PC-3 (cell line): Measurements from ENCODE around the gene HID1. TPM values are rescaled to one million over a fixed set of nuclear protein-coding genes. Genes with fewer than 3 reads are reported as not detected.
"Not testable (repeated sequence)": the region's sequence is repeated elsewhere in the genome, so short reads cannot be mapped to it uniquely, and the experiment has no call there.

ENCODE experiments used
- ATAC-seq: fragments of 200-7000 bp; cut with Tn5 transposase; 2 replicates; pipeline ENCODE4 v1.9.1; 2020; ENCODE audit warnings: mild to moderate bottlenecking, moderate library complexity
- BruUV-seq: library from RNA; stranded (reverse); fragments of 400-500 nt; replicated peaks from 2 replicates; lab custom pipeline; 2021; lab: Mats Ljungman, UMichigan
- CTCF ChIA-PET: fragments of 300-600 bp; sonication (Branson Sonifier 250); formaldehyde crosslinking; loops from one replicate; lab custom pipeline; 2022; ENCODE audit warnings: antibody characterized with exemption; lab: Charles Lee
- POLR2A ChIA-PET: fragments of 300-600 bp; sonication (Branson Sonifier 250); formaldehyde crosslinking; loops from one replicate; lab custom pipeline; 2022; ENCODE audit warnings: antibody characterized with exemption; ENCODE audit not compliant: unreplicated experiment; lab: Charles Lee
- DNase-seq: peaks from one replicate; pipeline ENCODE4 v3.0.0-alpha.2; 2015
- H2AFZ ChIP-seq: fragments of 300-600 bp; sonication (generic); 2 replicates; pipeline ENCODE4 v1.6.0; 2016; ENCODE audit warnings: antibody characterized with exemption, low read length
- H3F3A ChIP-seq: fragments of 300-600 bp; sonication (generic); one replicate; pipeline ENCODE4 v1.6.0; 2017; ENCODE audit warnings: antibody characterized with exemption, low read length, control low read depth, mild to moderate bottlenecking; ENCODE audit not compliant: unreplicated experiment
- H3K27ac ChIP-seq: fragments of 300-600 bp; sonication (generic); 2 replicates; pipeline ENCODE4 v1.5.1; 2016; ENCODE audit warnings: mild to moderate bottlenecking, low read length
- H3K27me3 ChIP-seq: fragments of 300-600 bp; sonication (generic); 2 replicates; pipeline ENCODE4 v1.6.1; 2016; ENCODE audit warnings: low read length, mixed read lengths
- H3K36me3 ChIP-seq: fragments of 300-600 bp; sonication (generic); 2 replicates; pipeline ENCODE4 v1.6.1; 2016; ENCODE audit warnings: low read depth, mixed run types, low read length, mixed read lengths
- H3K4me1 ChIP-seq: fragments of 300-600 bp; sonication (generic); 2 replicates; pipeline ENCODE4 v1.5.1; 2016; ENCODE audit warnings: low read length; ENCODE audit not compliant: insufficient read depth
- H3K4me2 ChIP-seq: fragments of 300-600 bp; sonication (generic); 2 replicates; pipeline ENCODE4 v1.6.0; 2016; ENCODE audit warnings: low read length
- H3K4me3 ChIP-seq: fragments of 300-600 bp; sonication (generic); 2 replicates; pipeline ENCODE4 v1.5.1; 2016; ENCODE audit warnings: mild to moderate bottlenecking, low read length, mixed read lengths
- H3K79me2 ChIP-seq: fragments of 300-600 bp; sonication (generic); 2 replicates; pipeline ENCODE4 v1.6.1; 2017; ENCODE audit warnings: low read length, mixed read lengths
- H3K9ac ChIP-seq: fragments of 300-600 bp; sonication (generic); 2 replicates; pipeline ENCODE4 v1.6.0; 2016; ENCODE audit warnings: mild to moderate bottlenecking, low read length
- H3K9me2 ChIP-seq: fragments of 300-600 bp; sonication (generic); replicated peaks from 2 replicates; pipeline ENCODE4 v1.6.1; 2016; ENCODE audit warnings: mixed run types, low read length, mixed read lengths
- H3K9me3 ChIP-seq: fragments of 300-600 bp; sonication (generic); 2 replicates; pipeline ENCODE4 v1.6.1; 2016; ENCODE audit warnings: low read length, mixed read lengths
- H4K20me1 ChIP-seq: fragments of 300-600 bp; sonication (generic); 2 replicates; pipeline ENCODE4 v1.6.1; 2016; ENCODE audit warnings: low read length, mixed read lengths
- CTCF ChIP-seq: fragments of 300-600 bp; sonication (generic); conservative IDR thresholded peaks from 2 replicates; pipeline ENCODE4 v1.5.1; 2017; ENCODE audit warnings: antibody characterized with exemption, low read depth, mild to moderate bottlenecking, low read length
- EZH2 ChIP-seq: fragments of 300-600 bp; sonication (generic); IDR thresholded peaks from one replicate; pipeline ENCODE4 v1.6.1; 2017; ENCODE audit warnings: antibody characterized with exemption, mild to moderate bottlenecking, low read length; ENCODE audit not compliant: unreplicated experiment
- EZH2phosphoT487 ChIP-seq: fragments of 300-600 bp; sonication (generic); IDR thresholded peaks from 2 replicates; pipeline ENCODE4 v1.6.1; 2018; ENCODE audit warnings: mild to moderate bottlenecking, antibody characterized with exemption, low read length, borderline replicate concordance
- intact Hi-C: fragments of 100-400 bp; cut with micrococcal nuclease; formaldehyde crosslinking; loops from 2 replicates; pipeline ENCODE4 v1.9.0; 2023
- total RNA-seq: library from RNA; depleted of rRNA; stranded (reverse); fragments of >200 nt; gene quantifications from 2 replicates; pipeline ENCODE4 v1.2.3, GENCODE V29; 2014

The HID1 gene
- total RNA-seq, 1 experiment from 2014 or later, result 40.6 TPM

DNA sequence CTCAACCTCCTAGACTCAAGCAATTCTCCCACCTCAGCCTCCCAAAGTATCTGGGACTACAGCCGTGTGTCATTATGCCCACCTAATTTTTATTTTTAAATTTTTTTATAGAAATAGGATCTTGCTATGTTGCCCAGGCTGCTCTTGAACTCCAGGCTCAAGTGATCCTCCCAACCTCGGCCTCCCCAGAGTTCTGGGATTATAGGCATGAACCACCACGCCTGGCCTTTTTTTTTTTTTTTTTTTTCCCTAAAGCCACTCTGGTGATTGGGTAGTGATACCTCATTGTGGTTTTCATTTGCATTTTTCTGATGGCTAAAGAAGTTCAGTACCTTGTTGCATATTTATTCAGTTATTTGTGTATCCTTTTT lies 13.6 kb upstream of the HID1 start:
- ChIA-PET POLR2A (no interaction called here), CTCF (no interaction called here)
- H2AFZ ChIP-seq, result no peak overlapping the region
- no peak overlapping the region for H3K4me3 ChIP-seq
- ATAC-seq (no peak), DNase-seq (no peak)
- H3K9me3 ChIP-seq, result no peaks in the 10 kb centered on the region
- no peaks in the 10 kb centered on the region for H3K9me2 ChIP-seq
- no peaks in the 10 kb centered on the region for H3K36me3 ChIP-seq
- no peaks in the 10 kb centered on the region for H4K20me1 ChIP-seq
- no TSS peak for BruUV-seq
- H3F3A ChIP-seq, result peaks cover 4% of the 10 kb centered on the region
- H3K79me2 ChIP-seq, result peaks cover 29% of the 10 kb centered on the region
- intact Hi-C loops, result loop anchor here (2.0 kb wide), 2 partner anchors 25 to 49 kb away; no protein-coding TSS in a partner anchor
- TF ChIP-seq CTCF, result no peak
- TF ChIP-seq EZH2, result no peak
- TF ChIP-seq EZH2phosphoT487, result no peak
- no peak overlapping the region for H3K9ac ChIP-seq
- no peak overlapping the region for H3K4me2 ChIP-seq
- H3K4me1 ChIP-seq, result peaks cover 19% of the 10 kb centered on the region
- no peak overlapping the region for H3K27ac ChIP-seq
- H3K27me3 ChIP-seq, result no peaks in the 10 kb centered on the region

DNA sequence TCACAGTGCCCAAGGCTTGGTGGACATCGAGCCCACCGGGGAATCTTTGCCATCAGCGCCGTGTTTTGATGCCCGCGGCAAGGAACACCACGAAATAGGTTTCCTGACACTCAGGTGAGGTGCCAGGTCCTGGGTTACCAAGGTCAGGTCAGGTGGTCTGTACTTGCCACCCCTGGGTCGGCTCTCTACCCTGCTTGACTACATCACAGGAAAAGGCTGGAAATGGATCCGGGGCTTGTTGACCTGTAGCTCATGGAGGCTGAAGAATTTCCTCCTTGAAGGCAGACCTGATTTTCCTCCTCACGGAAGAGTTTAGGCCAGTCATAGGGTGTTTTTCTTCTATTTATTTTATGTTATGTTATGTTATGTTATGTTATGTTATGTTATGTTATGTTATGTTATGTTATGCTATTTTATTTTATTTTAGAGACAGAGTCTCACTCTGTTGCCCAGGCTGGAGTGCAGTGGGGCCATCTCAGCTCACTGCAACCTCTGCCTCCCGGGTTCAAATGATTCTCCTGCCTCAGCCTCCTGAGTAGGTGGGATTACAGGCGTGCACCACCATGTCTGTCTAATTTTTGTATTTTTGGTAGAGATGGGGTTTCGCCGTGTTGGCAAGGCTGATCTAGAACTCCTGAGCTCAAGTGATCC lies 10.2 kb upstream of the HID1 start:
- Histone ChIP-seq H3K4me2 (peak overlapping the region; percentile 98), H3K9ac (peak overlapping the region; percentile 79), H3K4me3 (peak overlapping the region; percentile 78), H3K4me1 (peaks cover 12% of the 10 kb centered on the region), H2AFZ (peak overlapping the region; percentile 99), H3K27ac (peak overlapping the region; percentile 50)
- CTCF ChIA-PET, result interaction anchor here (0.6 to 0.7 kb wide), 2 partner anchors 21 to 307 kb away, joined by 4 to 6 read pairs; partner anchors contain the start of gene SLC25A19
- H3K79me2 ChIP-seq, H3F3A ChIP-seq, H4K20me1 ChIP-seq, H3K9me3 ChIP-seq, intact Hi-C loops, H3K27me3 ChIP-seq, H3K36me3 ChIP-seq, H3K9me2 ChIP-seq: not testable (repeated sequence)
- TSS peak; percentile 74 for BruUV-seq
- DNase-seq (peak; percentile 30), ATAC-seq (peak; percentile 15)
- POLR2A ChIA-PET, result interaction anchor here (0.6 to 1.1 kb wide), 4 partner anchors 9 to 41 kb away, joined by 3 to 12 read pairs (median 7); partner anchors contain the start of genes HID1 and MRPL58

DNA sequence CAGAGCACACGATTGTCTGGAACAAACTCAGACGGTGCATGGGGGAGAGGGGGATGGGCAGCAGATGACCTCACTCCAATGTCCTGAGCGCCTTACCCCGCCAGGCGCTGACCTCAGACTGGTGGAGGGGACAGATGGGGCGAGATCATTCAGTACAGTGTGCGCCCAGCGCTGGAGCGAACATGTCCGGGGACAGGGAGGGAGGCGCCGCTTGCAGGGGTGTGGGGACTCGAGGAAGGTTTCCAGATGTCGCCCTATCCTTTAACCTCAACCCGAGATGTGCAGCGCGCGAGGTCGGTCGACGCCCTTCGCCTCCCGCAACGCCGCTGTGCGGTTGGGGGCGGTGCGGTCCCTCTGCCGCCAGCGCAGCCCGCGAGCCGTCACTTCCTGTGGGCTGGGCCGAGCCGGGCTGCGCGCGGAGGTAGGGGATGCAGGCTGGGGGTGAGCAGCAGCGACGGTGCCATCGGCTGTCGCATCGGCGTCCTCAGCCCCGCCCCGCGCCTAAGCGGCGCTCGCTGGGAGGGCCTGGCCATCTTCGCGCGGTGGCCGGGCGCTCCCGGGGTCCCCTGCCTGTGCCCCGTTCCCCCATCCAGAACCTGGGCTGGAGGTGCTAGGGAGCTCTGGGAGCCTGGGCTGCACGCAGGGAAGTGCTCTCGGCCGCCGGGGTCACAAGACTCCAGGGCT lies 9.6 kb upstream of the HID1 start:
- peak; percentile 92 for ATAC-seq
- no peaks in the 10 kb centered on the region for H3K9me3 ChIP-seq
- H3K4me3 ChIP-seq, result peak overlapping the region; percentile 78
- ChIA-PET CTCF (interaction anchor here (0.6 to 0.7 kb wide), 2 partner anchors 20 to 307 kb away, joined by 4 to 6 read pairs; partner anchors contain the start of gene SLC25A19), POLR2A (interaction anchor here (0.7 to 1.1 kb wide), 2 partner anchors 10 to 30 kb away, joined by 3 to 11 read pairs; partner anchors contain the start of genes HID1 and MRPL58)
- no peaks in the 10 kb centered on the region for H4K20me1 ChIP-seq
- H3F3A ChIP-seq, result peaks cover 4% of the 10 kb centered on the region
- peak overlapping the region; percentile 99 for H2AFZ ChIP-seq
- H3K27me3 ChIP-seq, result no peaks in the 10 kb centered on the region
- BruUV-seq, result no TSS peak
- H3K27ac ChIP-seq, result peak overlapping the region; percentile 50
- H3K9me2 ChIP-seq, result no peaks in the 10 kb centered on the region
- H3K4me1 ChIP-seq, result peaks cover 12% of the 10 kb centered on the region
- H3K79me2 ChIP-seq, result no peaks in the 10 kb centered on the region
- DNase-seq, result peak; percentile 81
- intact Hi-C loops, result no loop called here
- TF ChIP-seq EZH2phosphoT487 (no peak), CTCF (no peak), EZH2 (no peak)
- peak overlapping the region; percentile 79 for H3K9ac ChIP-seq
- no peaks in the 10 kb centered on the region for H3K36me3 ChIP-seq
- H3K4me2 ChIP-seq, result peak overlapping the region; percentile 98
